ENCODE results near the gene CATSPER4.

Gene CATSPER4

GRCh38 chr1:26153966-26154532 lies 36.4 kb upstream of the CATSPER4 start:
- no peak overlapping the region for H3K4me3 ChIP-seq (ENCODE audit: low read depth in 1 of 2, low read length in 1 of 2)
- H3K4me1 ChIP-seq (ENCODE audit: control insufficient read depth in 1 of 2, insufficient read depth in 1 of 2, low read depth in 1 of 2, low read length in 1 of 2): peaks cover 15 to 27% of the 10 kb centered on the region in 2 experiments
- peaks cover 54% of the 10 kb centered on the region for H3K27me3 ChIP-seq
- no peaks in the 10 kb centered on the region for H3K9me3 ChIP-seq
- no peaks in the 10 kb centered on the region for H3K36me3 ChIP-seq
- no peak for TF ChIP-seq CTCF (IDR thresholded peaks at IDR 0.05)
- H3K27ac ChIP-seq: no peak overlapping the region

GRCh38 chr1:26154750-26155149 lies 35.7 kb upstream of the CATSPER4 start:
- H3K27me3 ChIP-seq: peaks cover 62% of the 10 kb centered on the region

GRCh38 chr1:26155370-26156284 lies 34.8 kb upstream of the CATSPER4 start:
- TF ChIP-seq CTCF (IDR thresholded peaks at IDR 0.05): no peak
- H3K9me3 ChIP-seq: no peaks in the 10 kb centered on the region
- peaks cover 70% of the 10 kb centered on the region for H3K27me3 ChIP-seq
- peaks cover 15 to 27% of the 10 kb centered on the region in 2 experiments for H3K4me1 ChIP-seq (ENCODE audit: control insufficient read depth in 1 of 2, insufficient read depth in 1 of 2, low read depth in 1 of 2, low read length in 1 of 2)
- H3K4me3 ChIP-seq (ENCODE audit: low read depth in 1 of 2, low read length in 1 of 2): no peak overlapping the region
- H3K36me3 ChIP-seq: no peaks in the 10 kb centered on the region
- no peak overlapping the region for H3K27ac ChIP-seq

More at GRCh38 chr1:26154750-26155149, 35.7 kb upstream of the CATSPER4 start:
- no peak overlapping the region for H3K4me3 ChIP-seq (ENCODE audit: low read depth in 1 of 2, low read length in 1 of 2)
- H3K36me3 ChIP-seq: no peaks in the 10 kb centered on the region
- H3K27ac ChIP-seq: no peak overlapping the region
- TF ChIP-seq CTCF (IDR thresholded peaks at IDR 0.05): no peak
- peaks cover 15 to 27% of the 10 kb centered on the region in 2 experiments for H3K4me1 ChIP-seq (ENCODE audit: control insufficient read depth in 1 of 2, insufficient read depth in 1 of 2, low read depth in 1 of 2, low read length in 1 of 2)
- H3K9me3 ChIP-seq: no peaks in the 10 kb centered on the region

- peaks cover 79% of the 10 kb centered on the region for H3K27me3 ChIP-seq
- TF ChIP-seq CTCF (IDR thresholded peaks at IDR 0.05): no peak
- no peak overlapping the region for H3K4me3 ChIP-seq (ENCODE audit: low read depth in 1 of 2, low read length in 1 of 2)
- H3K27ac ChIP-seq: no peak overlapping the region
- H3K4me1 ChIP-seq (ENCODE audit: control insufficient read depth in 1 of 2, insufficient read depth in 1 of 2, low read depth in 1 of 2, low read length in 1 of 2): peaks cover 17 to 31% of the 10 kb centered on the region in 2 experiments
- no peaks in the 10 kb centered on the region for H3K9me3 ChIP-seq
- H3K36me3 ChIP-seq: no peaks in the 10 kb centered on the region
Measured at GRCh38 chr1:26156285-26157038, 33.9 kb upstream of the CATSPER4 start.

GRCh38 chr1:26158271-26158907 lies 32.0 kb upstream of the CATSPER4 start:
- no peak for TF ChIP-seq CTCF (IDR thresholded peaks at IDR 0.05)
- Histone ChIP-seq H3K4me3 (ENCODE audit: low read depth in 1 of 2, low read length in 1 of 2) (no peak overlapping the region), H3K4me1 (ENCODE audit: control insufficient read depth in 1 of 2, insufficient read depth in 1 of 2, low read depth in 1 of 2, low read length in 1 of 2) (peaks cover 13 to 26% of the 10 kb centered on the region in 2 experiments), H3K36me3 (no peaks in the 10 kb centered on the region), H3K9me3 (no peaks in the 10 kb centered on the region), H3K27ac (no peak overlapping the region), H3K27me3 (peaks cover 96% of the 10 kb centered on the region)
